ENCODE measurements around the gene GAGE2A.
"Not testable (repeated sequence)": the region's sequence is repeated elsewhere in the genome, so short reads cannot be mapped to it uniquely, and the experiment has no call there.

DNA sequence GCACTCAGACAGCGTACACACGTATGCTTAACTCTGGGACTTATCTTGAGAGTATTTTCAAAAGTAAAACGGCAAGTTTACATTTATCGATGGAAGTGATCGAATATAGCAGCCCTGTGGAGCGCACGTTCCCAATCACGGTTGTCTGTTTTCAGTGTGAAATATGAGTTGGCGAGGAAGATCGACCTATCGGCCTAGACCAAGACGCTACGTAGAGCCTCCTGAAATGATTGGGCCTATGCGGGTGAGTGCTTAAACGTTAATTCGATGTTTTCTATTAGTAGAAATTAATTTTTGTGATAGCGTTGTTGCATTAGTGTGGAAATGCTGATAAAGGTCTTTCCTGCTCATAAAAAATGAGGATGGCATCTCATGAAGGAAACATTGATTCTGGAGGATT lies 1.2 kb downstream of the GAGE2A start:
- TF ChIP-seq POLR2AphosphoS5 (IDR thresholded peaks at IDR 0.05; ENCODE audit: borderline replicate concordance, low read depth, low read length); EZH2 (IDR thresholded peaks at IDR 0.05): not testable (repeated sequence)

Data from SK-N-MC (cell line).